Skin of body (tissue), 2 donors: Measurements from ENCODE around the gene CLEC4D. TPM values are rescaled to one million over a fixed set of nuclear protein-coding genes. Genes with fewer than 3 reads are reported as not detected.
"Not testable (repeated sequence)": the region's sequence is repeated elsewhere in the genome, so short reads cannot be mapped to it uniquely, and the experiment has no call there.

Source experiments
- DNase-seq: peaks from one replicate; lab custom pipeline; 2025; lab: John Stamatoyannopoulos, UW
- total RNA-seq: library from RNA; depleted of rRNA; stranded (reverse); fragments of >200 nt; gene quantifications from one replicate; pipeline ENCODE4 v1.2.3, GENCODE V29; 2014

Gene CLEC4D
- total RNA-seq, result 0.99 TPM

GRCh38 chr12:8513256-8513655 is at the start of gene CLEC4D:
CLEC4D (plus strand) TSS chr12:8513503; CDS start chr12:8513733, 230 bp downstream.
- no peak for DNase-seq

- no peak for DNase-seq
Measured at GRCh38 chr12:8465301-8465996, 47.9 kb upstream of the CLEC4D start.

GRCh38 chr12:8466241-8466640 is 47.1 kb upstream of the CLEC4D start:
- DNase-seq, result no peak

GRCh38 chr12:8471090-8471489 is 42.2 kb upstream of the CLEC4D start:
- no peak for DNase-seq

GRCh38 chr12:8475508-8476203 is 37.6 kb upstream of the CLEC4D start:
- DNase-seq, result no peak

GRCh38 chr12:8482571-8483061 is 30.7 kb upstream of the CLEC4D start:
- no peak for DNase-seq

GRCh38 chr12:8483079-8483478 is 30.2 kb upstream of the CLEC4D start:
- DNase-seq, result no peak

- no peak for DNase-seq
Measured at GRCh38 chr12:8491646-8492530, 21.4 kb upstream of the CLEC4D start.

- DNase-seq, result no peak
Measured at GRCh38 chr12:8493084-8493483, 20.2 kb upstream of the CLEC4D start.

- DNase-seq, result not testable (repeated sequence)
Measured at GRCh38 chr12:8495671-8496070, 17.6 kb upstream of the CLEC4D start.

GRCh38 chr12:8496074-8496473 is 17.2 kb upstream of the CLEC4D start:
- not testable (repeated sequence) for DNase-seq

- DNase-seq, result no peak
Measured at GRCh38 chr12:8499616-8500015, 13.7 kb upstream of the CLEC4D start.

- no peak for DNase-seq
Measured at GRCh38 chr12:8501720-8502119, 11.6 kb upstream of the CLEC4D start.

- DNase-seq, result no peak
Measured at GRCh38 chr12:8504351-8504750, 9.0 kb upstream of the CLEC4D start.

- DNase-seq, result no peak
Measured at GRCh38 chr12:8507596-8507995, 5.7 kb upstream of the CLEC4D start.

- DNase-seq, result no peak
Measured at GRCh38 chr12:8508223-8508622, 5.1 kb upstream of the CLEC4D start.

- no peak for DNase-seq
Measured at GRCh38 chr12:8508910-8509841, 4.1 kb upstream of the CLEC4D start.

- no peak for DNase-seq
Measured at GRCh38 chr12:8517971-8518370, 4.7 kb downstream of the CLEC4D start.

GRCh38 chr12:8519171-8519570 is 5.9 kb downstream of the CLEC4D start:
- no peak for DNase-seq

GRCh38 chr12:8527250-8528130 is 14.2 kb downstream of the CLEC4D start:
- DNase-seq, result no peak
